Mucosa of rectum (tissue), 2 donors: ENCODE measurements around the gene TSPAN2.

Experiments used
- H3K27ac ChIP-seq, 2 donors: one replicate each; pipeline ENCODE4 v1.7.0; 2013; ENCODE audit warnings: inconsistent platforms in 2 of 2, low read depth in 2 of 2, low read length in 2 of 2
- H3K27me3 ChIP-seq, 2 donors: one replicate each; pipeline ENCODE4 v1.7.0; 2013; ENCODE audit warnings: low read length in 2 of 2; ENCODE audit not compliant: control insufficient read depth in 2 of 2, insufficient read depth in 2 of 2
- H3K36me3 ChIP-seq, 2 donors: one replicate each; pipeline ENCODE4 v1.7.0; 2013; ENCODE audit warnings: low read length in 2 of 2; ENCODE audit not compliant: control insufficient read depth in 2 of 2, insufficient read depth in 2 of 2
- H3K4me1 ChIP-seq, 2 donors: one replicate each; pipeline ENCODE4 v1.7.0; 2013; ENCODE audit warnings: low read length in 2 of 2, mild to moderate bottlenecking in 1 of 2; ENCODE audit not compliant: control insufficient read depth in 2 of 2, insufficient read depth in 2 of 2
- H3K4me3 ChIP-seq, 2 donors: one replicate each; pipeline ENCODE4 v1.7.0; 2013; ENCODE audit warnings: low read length in 2 of 2
- H3K9ac ChIP-seq, 2 donors: one replicate each; pipeline ENCODE4 v1.7.0; 2013; ENCODE audit warnings: low read length in 2 of 2, low read depth in 1 of 2, mild to moderate bottlenecking in 1 of 2
- H3K9me3 ChIP-seq, 2 donors: one replicate each; pipeline ENCODE4 v1.7.0; 2013; ENCODE audit warnings: low read length in 2 of 2; ENCODE audit not compliant: control insufficient read depth in 2 of 2
- donor health status: healthy.
- donor health status: Normal muscosa, but diverticular disease.

Gene TSPAN2

DNA sequence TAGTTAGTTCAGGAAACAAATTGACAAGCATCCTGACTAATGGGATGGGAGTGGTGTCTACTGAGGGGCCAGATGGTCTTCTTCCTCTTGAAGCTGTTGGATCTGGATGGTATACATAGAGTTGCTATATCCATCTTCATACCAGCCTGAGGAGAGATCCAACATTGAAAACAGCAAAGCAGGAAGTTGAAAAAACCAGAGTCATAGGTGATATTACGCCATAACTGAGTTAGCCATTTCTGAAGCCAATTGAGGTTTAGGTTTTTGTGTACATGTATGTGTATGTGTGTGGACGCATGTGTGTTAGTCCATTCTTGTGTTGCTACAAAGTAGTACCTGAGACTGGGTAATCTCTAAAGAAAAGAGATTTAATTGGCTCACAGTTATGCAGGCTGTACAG lies 2.3 kb upstream of the TSPAN2 start:
- H3K4me1 ChIP-seq = peaks cover 5 to 6% of the 10 kb centered on the region in 2 donors
- H3K27ac ChIP-seq = no peak overlapping the region
- H3K4me3 ChIP-seq = no peak overlapping the region
- H3K9ac ChIP-seq = no peak overlapping the region
- H3K36me3 ChIP-seq = no peaks in the 10 kb centered on the region
- H3K27me3 ChIP-seq = no peaks in the 10 kb centered on the region
- H3K9me3 ChIP-seq = no peaks in the 10 kb centered on the region

DNA sequence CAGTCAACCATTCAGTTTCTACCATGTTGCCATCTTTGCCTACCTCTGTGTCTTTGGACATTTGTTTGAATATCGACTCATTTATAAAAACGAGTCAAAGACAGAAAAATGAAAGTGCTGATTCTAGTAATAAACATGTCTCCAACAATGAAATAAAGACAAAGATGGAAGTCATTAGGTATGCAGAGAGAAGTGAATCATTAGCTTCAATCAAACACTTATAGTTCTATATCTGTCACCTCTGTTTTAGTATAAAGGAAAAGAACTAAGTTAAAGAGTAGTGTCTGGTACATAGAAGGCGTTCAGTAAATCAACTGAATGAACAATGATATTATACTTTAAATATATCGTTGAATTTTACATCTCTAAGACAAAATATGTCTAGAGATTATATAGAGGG lies 1.7 kb upstream of the TSPAN2 start:
- peaks cover 5 to 6% of the 10 kb centered on the region in 2 donors for H3K4me1 ChIP-seq
- no peak overlapping the region for H3K4me3 ChIP-seq
- H3K9ac ChIP-seq = no peak overlapping the region
- H3K27ac ChIP-seq = peak overlapping the region; percentile 57 to 82
- no peaks in the 10 kb centered on the region for H3K9me3 ChIP-seq
- no peaks in the 10 kb centered on the region for H3K36me3 ChIP-seq
- no peaks in the 10 kb centered on the region for H3K27me3 ChIP-seq

DNA sequence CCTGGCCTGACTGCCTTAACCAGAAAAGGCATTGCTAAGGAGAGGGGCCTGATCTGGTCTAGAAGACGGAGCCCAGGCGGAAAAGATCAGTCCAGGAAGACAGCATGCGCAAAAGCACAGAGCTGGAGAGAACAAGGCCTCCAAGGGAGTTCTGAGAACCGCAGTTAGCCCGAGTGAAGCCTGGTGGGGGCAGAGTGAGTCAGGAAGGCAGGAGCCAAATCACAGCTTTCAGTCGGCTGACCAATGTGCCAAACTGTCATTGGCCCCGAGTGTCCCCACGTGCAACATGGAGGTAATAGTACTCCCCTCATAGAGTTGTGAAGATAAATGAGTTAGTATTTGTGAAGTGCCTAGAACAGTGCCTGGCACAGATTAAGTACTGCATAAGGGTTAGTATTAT lies 1.2 kb upstream of the TSPAN2 start:
- peak overlapping the region in 1 of 2 donors; percentile 72 for H3K4me3 ChIP-seq
- no peaks in the 10 kb centered on the region for H3K27me3 ChIP-seq
- no peaks in the 10 kb centered on the region for H3K36me3 ChIP-seq
- no peaks in the 10 kb centered on the region for H3K9me3 ChIP-seq
- peak overlapping the region in 1 of 2 donors; percentile 21 for H3K9ac ChIP-seq
- peaks cover 5 to 9% of the 10 kb centered on the region in 2 donors for H3K4me1 ChIP-seq
- H3K27ac ChIP-seq = peak overlapping the region; percentile 57 to 82

DNA sequence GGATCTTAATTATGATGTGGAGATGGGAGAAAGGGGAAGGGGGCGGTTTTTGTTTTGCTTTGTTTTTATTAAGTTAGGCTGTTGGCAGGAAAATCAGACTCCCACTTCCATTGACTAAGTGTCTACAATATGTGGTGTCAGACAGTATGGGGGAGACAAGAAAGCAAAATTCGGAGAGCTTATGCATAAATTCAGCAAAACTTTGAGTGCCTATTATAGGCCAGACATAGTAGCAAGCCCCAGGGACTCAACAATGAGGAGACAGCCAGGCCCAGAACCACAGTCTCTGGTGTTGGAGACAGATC lies 835 bp upstream of the TSPAN2 start:
- no peaks in the 10 kb centered on the region for H3K9me3 ChIP-seq
- H3K36me3 ChIP-seq = no peaks in the 10 kb centered on the region
- peak overlapping the region; percentile 72 for H3K4me3 ChIP-seq
- no peaks in the 10 kb centered on the region for H3K27me3 ChIP-seq
- H3K4me1 ChIP-seq = peaks cover 5 to 10% of the 10 kb centered on the region in 2 donors
- H3K9ac ChIP-seq = peak overlapping the region in 1 of 2 donors; percentile 21
- peak overlapping the region; percentile 57 to 82 for H3K27ac ChIP-seq

DNA sequence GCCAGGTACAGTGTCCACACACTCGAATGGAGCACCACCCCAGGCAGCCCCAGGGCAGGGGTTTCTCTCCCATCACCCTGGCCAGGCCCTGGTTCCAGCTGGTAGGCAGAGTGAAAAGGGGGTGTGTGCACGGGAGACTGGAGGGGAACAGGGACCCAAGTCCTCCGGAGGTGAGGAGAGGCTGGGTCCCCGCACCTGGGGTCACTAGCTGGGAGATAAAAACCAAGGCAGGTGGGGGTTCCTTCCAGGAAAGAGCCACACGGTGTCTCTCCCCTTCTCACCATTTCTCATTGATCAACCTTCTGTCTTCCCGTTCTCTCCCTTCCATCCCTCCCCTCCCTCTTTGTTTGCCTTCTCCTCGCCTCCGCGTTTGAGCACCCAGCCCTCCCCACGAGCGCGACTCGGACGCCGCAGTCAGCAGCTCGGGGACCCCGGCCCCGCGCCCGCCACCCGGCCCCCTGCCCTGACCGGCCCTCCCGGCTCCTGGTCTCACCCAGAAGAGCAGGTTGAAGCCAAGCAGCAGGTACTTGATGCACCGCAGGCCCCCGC lies 358 bp downstream of the TSPAN2 start:
- no peaks in the 10 kb centered on the region for H3K9me3 ChIP-seq
- H3K27me3 ChIP-seq = no peaks in the 10 kb centered on the region
- H3K4me3 ChIP-seq = peak overlapping the region; percentile 58 to 76
- peak overlapping the region; percentile 54 to 57 for H3K9ac ChIP-seq
- no peaks in the 10 kb centered on the region for H3K36me3 ChIP-seq
- peaks cover 5 to 10% of the 10 kb centered on the region in 2 donors for H3K4me1 ChIP-seq
- peak overlapping the region; percentile 47 to 68 for H3K27ac ChIP-seq

DNA sequence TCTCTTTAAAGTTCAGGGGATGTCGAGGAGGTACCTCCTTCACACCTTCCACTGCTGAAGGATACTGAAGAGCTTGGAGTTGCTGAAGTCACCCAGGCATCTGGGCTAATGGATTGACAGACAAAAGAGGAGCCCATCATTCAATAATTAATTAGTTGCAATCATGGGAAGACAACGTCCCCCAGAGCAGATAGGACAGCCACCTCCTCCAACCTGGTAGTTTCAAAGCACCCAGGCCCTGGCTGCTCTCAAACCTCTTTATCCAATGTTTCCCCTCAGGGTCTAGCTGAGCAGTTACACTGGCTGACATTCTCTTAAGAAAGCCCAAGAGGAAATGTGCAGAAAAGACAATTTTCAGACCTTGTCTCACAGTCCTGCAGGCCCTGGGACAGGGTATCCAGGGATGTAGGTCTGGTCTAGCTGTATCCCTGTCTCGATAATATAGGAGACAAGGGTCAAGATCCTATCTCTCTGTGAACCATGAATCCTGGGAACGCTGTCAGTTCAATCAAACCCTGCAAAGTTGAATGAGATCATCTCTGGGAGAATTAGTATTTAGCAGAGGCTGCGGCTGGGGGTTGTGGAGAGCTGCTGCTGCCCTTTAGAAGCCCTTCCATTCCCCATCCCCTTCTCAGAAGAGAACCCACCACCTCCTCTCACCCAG lies 1.1 kb downstream of the TSPAN2 start:
- peaks cover 5 to 10% of the 10 kb centered on the region in 2 donors for H3K4me1 ChIP-seq

DNA sequence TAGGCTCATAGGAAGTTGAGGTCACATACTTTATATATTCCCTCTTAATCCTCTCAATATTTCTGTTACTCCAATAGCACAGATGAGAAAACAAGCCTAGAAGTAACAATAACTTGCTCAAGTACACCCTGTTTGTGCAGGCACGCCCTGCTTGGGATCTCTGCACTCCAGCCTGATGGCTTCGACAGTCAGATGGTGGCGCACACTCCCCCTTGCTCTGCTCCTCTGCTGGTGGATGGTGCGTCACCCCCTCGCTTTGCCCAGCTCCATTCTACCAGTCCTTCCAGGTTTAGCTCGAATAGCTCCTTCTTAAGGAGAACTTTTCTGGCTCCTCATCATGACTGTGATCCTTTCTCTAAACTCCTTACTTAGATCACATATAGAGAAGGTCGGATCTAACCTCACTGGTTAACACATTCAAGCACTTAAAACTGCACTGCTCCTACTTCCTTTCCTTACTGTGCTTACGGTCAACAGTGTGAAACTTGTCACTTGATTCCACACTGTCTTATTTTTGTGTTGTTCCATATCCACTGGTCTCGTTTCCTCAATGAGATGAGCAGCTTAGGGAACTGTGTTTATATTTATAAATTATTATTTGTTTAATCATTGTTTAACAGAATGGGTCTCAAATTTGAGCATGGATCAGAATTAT lies 3.0 kb downstream of the TSPAN2 start:
- Histone ChIP-seq H3K4me3 (no peak overlapping the region), H3K27ac (peak overlapping the region in 1 of 2 donors; percentile 12), H3K4me1 (peaks cover 5 to 10% of the 10 kb centered on the region in 2 donors), H3K9me3 (no peaks in the 10 kb centered on the region), H3K27me3 (no peaks in the 10 kb centered on the region), H3K9ac (no peak overlapping the region), H3K36me3 (no peaks in the 10 kb centered on the region)

More for the DNA sequence above, 1.1 kb downstream of the TSPAN2 start:
- H3K27me3 ChIP-seq = no peaks in the 10 kb centered on the region
- peak overlapping the region in 1 of 2 donors; percentile 76 for H3K4me3 ChIP-seq
- H3K9me3 ChIP-seq = no peaks in the 10 kb centered on the region
- peak overlapping the region; percentile 47 to 68 for H3K27ac ChIP-seq
- no peaks in the 10 kb centered on the region for H3K36me3 ChIP-seq
- H3K9ac ChIP-seq = no peak overlapping the region

DNA sequence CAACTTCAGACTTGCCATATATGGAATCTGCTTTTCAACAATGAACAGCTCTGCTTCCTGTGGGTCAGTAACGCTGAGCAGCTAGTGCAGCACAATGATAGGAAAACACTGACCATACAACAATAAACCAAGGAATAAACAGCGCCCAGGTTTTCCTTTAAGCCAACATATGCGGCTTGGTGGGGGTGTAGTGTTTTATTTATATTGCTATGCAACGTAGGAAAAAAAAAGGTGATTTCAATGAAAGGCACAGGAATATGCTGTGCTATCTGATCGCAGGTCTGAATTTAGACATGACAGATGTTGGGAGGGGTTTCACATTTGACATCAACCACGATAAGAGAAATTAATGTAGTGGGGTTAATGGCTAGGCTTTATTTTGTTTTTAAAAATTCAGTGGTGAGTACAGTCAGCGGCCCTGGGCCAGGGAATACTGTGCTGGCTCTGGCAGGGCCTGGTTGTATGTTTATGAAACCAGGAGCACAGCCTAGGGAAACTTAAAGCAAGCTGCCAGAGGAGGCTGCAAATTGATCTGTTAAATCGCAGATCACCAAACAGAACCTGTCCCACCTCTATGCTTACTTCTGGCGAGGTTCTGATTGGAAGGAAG lies 4.3 kb downstream of the TSPAN2 start:
- Histone ChIP-seq H3K4me1 (peaks cover 5 to 10% of the 10 kb centered on the region in 2 donors), H3K9me3 (no peaks in the 10 kb centered on the region), H3K27me3 (no peaks in the 10 kb centered on the region), H3K36me3 (no peaks in the 10 kb centered on the region), H3K9ac (no peak overlapping the region), H3K4me3 (no peak overlapping the region), H3K27ac (peak overlapping the region; percentile 44 to 58)

DNA sequence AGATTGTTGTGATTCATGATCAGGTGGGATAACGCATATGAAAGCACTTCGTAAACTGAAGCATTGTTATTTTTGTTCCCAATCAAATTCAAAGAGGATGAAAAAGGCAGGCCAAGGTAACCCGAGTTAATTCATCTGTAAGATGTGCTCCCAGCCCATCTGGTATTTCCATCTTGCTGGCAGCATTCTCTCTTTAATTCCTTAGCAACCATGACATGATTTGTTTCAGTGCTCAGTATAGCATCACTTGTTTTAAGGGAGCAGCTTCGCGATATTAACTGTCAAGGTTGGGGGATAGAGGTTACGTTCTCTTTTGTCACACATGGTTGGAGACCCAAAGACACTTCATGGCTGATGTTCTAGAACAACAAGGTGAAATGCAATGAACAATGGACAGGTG lies 6.4 kb downstream of the TSPAN2 start:
- no peaks in the 10 kb centered on the region for H3K27me3 ChIP-seq
- no peak overlapping the region for H3K27ac ChIP-seq
- H3K4me1 ChIP-seq = peaks cover 0 to 4% of the 10 kb centered on the region in 2 donors
- no peak overlapping the region for H3K9ac ChIP-seq
- H3K36me3 ChIP-seq = no peaks in the 10 kb centered on the region
- H3K9me3 ChIP-seq = no peaks in the 10 kb centered on the region
- H3K4me3 ChIP-seq = no peak overlapping the region

DNA sequence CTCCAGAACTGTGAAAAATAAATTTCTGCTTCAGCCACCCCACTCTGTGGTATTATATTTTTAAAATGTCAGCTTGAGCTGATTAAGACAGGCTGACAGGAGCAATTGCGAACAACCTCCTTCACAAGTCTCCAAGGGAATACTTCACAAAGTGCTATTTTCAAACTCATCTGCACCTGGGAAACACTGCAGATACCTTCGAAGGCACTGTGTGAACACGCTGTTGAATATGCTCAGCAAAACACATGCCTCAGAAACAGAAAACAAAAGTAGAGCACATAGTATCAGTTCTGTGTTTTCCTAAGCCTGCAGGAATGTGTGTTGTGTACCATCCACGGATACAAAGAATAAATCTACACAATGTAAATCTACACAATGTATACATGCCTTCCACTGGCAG lies 10.6 kb downstream of the TSPAN2 start:
- Histone ChIP-seq H3K4me1 (no peaks in the 10 kb centered on the region), H3K4me3 (no peak overlapping the region), H3K9me3 (no peaks in the 10 kb centered on the region), H3K27me3 (no peaks in the 10 kb centered on the region), H3K9ac (no peak overlapping the region), H3K27ac (no peak overlapping the region), H3K36me3 (no peaks in the 10 kb centered on the region)
